Calu3 (cell line): Measurements from ENCODE around the gene CFAP57. TPM values are rescaled to one million over a fixed set of nuclear protein-coding genes. Genes with fewer than 3 reads are reported as not detected.

Experiments used
- BruUV-seq: library from RNA; stranded (reverse); fragments of 400-500 nt; replicated peaks from 2 replicates; lab custom pipeline; 2021; lab: Mats Ljungman, UMichigan
- CTCF ChIA-PET: fragments of 300-600 bp; sonication (Branson Sonifier 250); formaldehyde crosslinking; loops from one replicate; lab custom pipeline; 2022; ENCODE audit warnings: antibody characterized with exemption; lab: Charles Lee
- DNase-seq: peaks from one replicate; pipeline ENCODE4 v3.0.0; 2022
- H3K27ac Mint-ChIP-seq: one replicate; pipeline ENCODE4 v1.8.0; 2022; ENCODE audit warnings: mixed read lengths; ENCODE audit not compliant: unreplicated experiment
- H3K27me3 Mint-ChIP-seq: one replicate; pipeline ENCODE4 v1.8.0; 2022; ENCODE audit warnings: mixed read lengths; ENCODE audit not compliant: unreplicated experiment
- H3K36me3 Mint-ChIP-seq: one replicate; pipeline ENCODE4 v1.8.0; 2022; ENCODE audit warnings: mild to moderate bottlenecking, moderate library complexity, mixed read lengths; ENCODE audit not compliant: insufficient read depth, unreplicated experiment
- H3K4me1 Mint-ChIP-seq: one replicate; pipeline ENCODE4 v1.8.0; 2022; ENCODE audit warnings: mild to moderate bottlenecking, low read depth, mixed read lengths; ENCODE audit not compliant: unreplicated experiment
- H3K4me3 Mint-ChIP-seq: one replicate; pipeline ENCODE4 v1.8.0; 2022; ENCODE audit warnings: mild to moderate bottlenecking, low read depth, moderate library complexity, mixed read lengths; ENCODE audit not compliant: unreplicated experiment
- H3K9me3 Mint-ChIP-seq: one replicate; pipeline ENCODE4 v1.8.0; 2022; ENCODE audit warnings: low read depth, mixed read lengths; ENCODE audit not compliant: unreplicated experiment
- intact Hi-C: fragments of 100-400 bp; cut with micrococcal nuclease; formaldehyde crosslinking; loops from one replicate; pipeline ENCODE4 v1.10.0; 2022; ENCODE audit not compliant: unreplicated experiment
- total RNA-seq: library from RNA; stranded (reverse); gene quantifications from 2 replicates; pipeline ENCODE4 v1.2.3, GENCODE V29; 2022
- TF ChIP-seq, protein P1 (sequence below): fragments of 200-600 bp; IDR thresholded peaks from one replicate; pipeline ENCODE4 v1.8.0; 2022; ENCODE audit warnings: antibody characterized with exemption; ENCODE audit not compliant: unreplicated experiment

Gene CFAP57
- total RNA-seq, 1 experiment from 2014 or later: 0.26 TPM

GRCh38 chr1:43140010-43140409 is 32.1 kb upstream of the CFAP57 start:
- peaks cover 10% of the 10 kb centered on the region for H3K4me1 Mint-ChIP-seq
- no peak for DNase-seq
- no peaks in the 10 kb centered on the region for H3K36me3 Mint-ChIP-seq
- H3K27me3 Mint-ChIP-seq: peaks cover 31% of the 10 kb centered on the region
- CTCF ChIA-PET: no interaction called here
- peaks cover 2% of the 10 kb centered on the region for H3K9me3 Mint-ChIP-seq
- TF ChIP-seq, protein P1, sequence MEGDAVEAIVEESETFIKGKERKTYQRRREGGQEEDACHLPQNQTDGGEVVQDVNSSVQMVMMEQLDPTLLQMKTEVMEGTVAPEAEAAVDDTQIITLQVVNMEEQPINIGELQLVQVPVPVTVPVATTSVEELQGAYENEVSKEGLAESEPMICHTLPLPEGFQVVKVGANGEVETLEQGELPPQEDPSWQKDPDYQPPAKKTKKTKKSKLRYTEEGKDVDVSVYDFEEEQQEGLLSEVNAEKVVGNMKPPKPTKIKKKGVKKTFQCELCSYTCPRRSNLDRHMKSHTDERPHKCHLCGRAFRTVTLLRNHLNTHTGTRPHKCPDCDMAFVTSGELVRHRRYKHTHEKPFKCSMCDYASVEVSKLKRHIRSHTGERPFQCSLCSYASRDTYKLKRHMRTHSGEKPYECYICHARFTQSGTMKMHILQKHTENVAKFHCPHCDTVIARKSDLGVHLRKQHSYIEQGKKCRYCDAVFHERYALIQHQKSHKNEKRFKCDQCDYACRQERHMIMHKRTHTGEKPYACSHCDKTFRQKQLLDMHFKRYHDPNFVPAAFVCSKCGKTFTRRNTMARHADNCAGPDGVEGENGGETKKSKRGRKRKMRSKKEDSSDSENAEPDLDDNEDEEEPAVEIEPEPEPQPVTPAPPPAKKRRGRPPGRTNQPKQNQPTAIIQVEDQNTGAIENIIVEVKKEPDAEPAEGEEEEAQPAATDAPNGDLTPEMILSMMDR: no peak
- no peak overlapping the region for H3K4me3 Mint-ChIP-seq
- intact Hi-C loops: no loop called here
- no TSS peak for BruUV-seq
- no peak overlapping the region for H3K27ac Mint-ChIP-seq

DNA sequence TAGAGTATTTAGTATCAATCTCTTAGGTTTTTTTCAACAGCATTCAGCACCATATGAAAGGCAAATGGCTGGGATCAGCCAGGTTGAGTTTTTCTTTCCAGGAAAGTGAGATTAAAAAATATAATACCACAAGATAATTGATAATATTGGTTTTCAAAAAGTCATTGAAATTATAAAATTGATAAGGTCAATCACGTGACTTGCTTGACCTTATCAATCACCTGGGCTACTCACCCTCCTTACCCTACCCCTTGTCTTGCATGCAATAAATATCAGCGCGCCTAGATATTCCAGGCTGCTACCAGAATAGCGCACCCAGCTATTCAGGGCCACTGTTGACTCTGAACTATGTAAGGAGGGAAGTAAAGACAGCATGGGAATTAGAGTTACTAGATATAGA is 31.5 kb upstream of the CFAP57 start:
- Mint-ChIP-seq H3K27me3 (peaks cover 37% of the 10 kb centered on the region), H3K27ac (no peak overlapping the region), H3K9me3 (peaks cover 2% of the 10 kb centered on the region), H3K4me1 (peaks cover 8% of the 10 kb centered on the region), H3K4me3 (no peak overlapping the region), H3K36me3 (no peaks in the 10 kb centered on the region)
- CTCF ChIA-PET: no interaction called here
- TF ChIP-seq, protein P1: no peak
- DNase-seq: no peak
- intact Hi-C loops: no loop called here
- no TSS peak for BruUV-seq

- intact Hi-C loops: no loop called here
- H3K4me1 Mint-ChIP-seq: no peaks in the 10 kb centered on the region
- H3K27ac Mint-ChIP-seq: no peak overlapping the region
- peak; percentile 11 for DNase-seq
- no peaks in the 10 kb centered on the region for H3K36me3 Mint-ChIP-seq
- no TSS peak for BruUV-seq
- TF ChIP-seq, protein P1: peak; percentile 24
- H3K9me3 Mint-ChIP-seq: peaks cover 2% of the 10 kb centered on the region
- H3K4me3 Mint-ChIP-seq: no peak overlapping the region
- CTCF ChIA-PET: no interaction called here
- H3K27me3 Mint-ChIP-seq: peaks cover 42% of the 10 kb centered on the region
Measured at GRCh38 chr1:43143441-43143888, 28.7 kb upstream of the CFAP57 start.

GRCh38 chr1:43144237-43144636 is 27.9 kb upstream of the CFAP57 start:
- peaks cover 50% of the 10 kb centered on the region for H3K27me3 Mint-ChIP-seq
- no peak for DNase-seq

More at GRCh38 chr1:43144237-43144636, 27.9 kb upstream of the CFAP57 start:
- Mint-ChIP-seq H3K27ac (no peak overlapping the region), H3K9me3 (peaks cover 2% of the 10 kb centered on the region), H3K4me3 (no peak overlapping the region), H3K36me3 (no peaks in the 10 kb centered on the region), H3K4me1 (no peaks in the 10 kb centered on the region)
- TF ChIP-seq, protein P1: no peak
- intact Hi-C loops: no loop called here
- CTCF ChIA-PET: no interaction called here
- BruUV-seq: no TSS peak
